Measurements from ENCODE around the gene ZNF672. TPM values are rescaled to one million over a fixed set of nuclear protein-coding genes. Genes with fewer than 3 reads are reported as not detected.
"Not testable (repeated sequence)": the region's sequence is repeated elsewhere in the genome, so short reads cannot be mapped to it uniquely, and the experiment has no call there.

ZNF672 gene
- total RNA-seq = 48.8 and 49.8 TPM in 2 replicates

- intact Hi-C loops (cut with micrococcal nuclease) = loop anchor here (1.0 kb wide), 4 partner anchors 12 to 68 kb away; partner anchors contain the start of gene PGBD2
Observed at GRCh38 chr1:248837781-248838356, at the start of gene ZNF672. ZNF672 (plus strand) TSS chr1:248838224; CDS start chr1:248847275, 9,051 bp downstream.

GRCh38 chr1:248788327-248788726, 49.7 kb upstream of the ZNF672 start:
- intact Hi-C loops (cut with micrococcal nuclease) = no loop called here

- intact Hi-C loops (cut with micrococcal nuclease) = not testable (repeated sequence)
Observed at GRCh38 chr1:248789337-248789736, 48.7 kb upstream of the ZNF672 start.

- intact Hi-C loops (cut with micrococcal nuclease) = no loop called here
Observed at GRCh38 chr1:248790456-248790855, 47.6 kb upstream of the ZNF672 start.

- intact Hi-C loops (cut with micrococcal nuclease) = no loop called here
Observed at GRCh38 chr1:248791010-248791409, 47.0 kb upstream of the ZNF672 start.

- intact Hi-C loops (cut with micrococcal nuclease) = no loop called here
Observed at GRCh38 chr1:248792342-248792741, 45.7 kb upstream of the ZNF672 start.

GRCh38 chr1:248793592-248793991, 44.4 kb upstream of the ZNF672 start:
- intact Hi-C loops (cut with micrococcal nuclease) = no loop called here

GRCh38 chr1:248794663-248795062, 43.4 kb upstream of the ZNF672 start:
- intact Hi-C loops (cut with micrococcal nuclease) = not testable (repeated sequence)

- intact Hi-C loops (cut with micrococcal nuclease) = no loop called here
Observed at GRCh38 chr1:248798791-248799190, 39.2 kb upstream of the ZNF672 start.

GRCh38 chr1:248800459-248800858, 37.6 kb upstream of the ZNF672 start:
- intact Hi-C loops (cut with micrococcal nuclease) = no loop called here

- intact Hi-C loops (cut with micrococcal nuclease) = no loop called here
Observed at GRCh38 chr1:248802454-248802853, 35.6 kb upstream of the ZNF672 start.

- intact Hi-C loops (cut with micrococcal nuclease) = not testable (repeated sequence)
Observed at GRCh38 chr1:248803501-248803900, 34.5 kb upstream of the ZNF672 start.

GRCh38 chr1:248804771-248805681, 33.0 kb upstream of the ZNF672 start:
- intact Hi-C loops (cut with micrococcal nuclease) = loop anchor here (5.0 kb wide), 1 partner anchor 118 kb away; no protein-coding TSS in a partner anchor

GRCh38 chr1:248805876-248806275, 32.1 kb upstream of the ZNF672 start:
- intact Hi-C loops (cut with micrococcal nuclease) = loop anchor here (2.0 to 5.0 kb wide), 2 partner anchors 119 to 187 kb away; no protein-coding TSS in a partner anchor

- intact Hi-C loops (cut with micrococcal nuclease) = loop anchor here (1.0 to 5.0 kb wide), 4 partner anchors 120 to 564 kb away; no protein-coding TSS in a partner anchor
Observed at GRCh38 chr1:248807067-248807737, 30.8 kb upstream of the ZNF672 start.

- intact Hi-C loops (cut with micrococcal nuclease) = loop anchor here (5.0 kb wide), 1 partner anchor 122 kb away; no protein-coding TSS in a partner anchor
Observed at GRCh38 chr1:248808876-248809275, 29.1 kb upstream of the ZNF672 start.

GRCh38 chr1:248810000-248810726, 27.9 kb upstream of the ZNF672 start:
- intact Hi-C loops (cut with micrococcal nuclease) = loop anchor here (5.0 kb wide), 1 partner anchor 123 kb away; no protein-coding TSS in a partner anchor

- intact Hi-C loops (cut with micrococcal nuclease) = no loop called here
Observed at GRCh38 chr1:248810727-248811513, 27.1 kb upstream of the ZNF672 start.

GRCh38 chr1:248811514-248812490, 26.2 kb upstream of the ZNF672 start:
- intact Hi-C loops (cut with micrococcal nuclease) = no loop called here

Measured in T-helper 2 cell treated with Interferon-gamma antibody and Interleukin-4, amounts not matched to agents 100 ng/mL and 5 ng/mL, for 36 hours (primary cell).